ENCODE measurements around the gene PDLIM5.

PDLIM5 gene

DNA sequence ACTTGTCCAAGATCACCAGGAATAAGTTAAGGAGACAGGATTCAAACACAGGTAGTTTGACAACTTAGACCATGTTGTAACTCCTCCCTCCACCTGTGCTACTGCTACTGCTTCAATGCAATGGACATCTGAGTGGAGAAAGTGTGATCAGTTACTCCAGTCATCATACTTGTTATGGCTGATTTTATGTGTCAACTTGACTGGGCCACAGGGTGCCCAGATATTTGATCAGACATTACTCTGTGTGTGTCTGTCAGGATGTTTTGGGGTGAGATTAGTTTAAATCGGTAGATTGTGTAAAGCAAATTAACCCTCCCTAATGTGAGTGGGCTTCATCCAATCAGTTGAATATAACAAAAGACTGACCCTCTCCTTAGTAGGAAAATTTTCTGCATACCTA is 34.8 kb upstream of the PDLIM5 start:
- Histone ChIP-seq H3F3A (ENCODE audit: control insufficient read depth, insufficient read depth) (no peaks in the 10 kb centered on the region), H3K4me3 (ENCODE audit: low read length) (no peak overlapping the region), H3K79me2 (ENCODE audit: control insufficient read depth, low read length) (no peaks in the 10 kb centered on the region), H3K4me1 (ENCODE audit: control insufficient read depth, low read length) (no peaks in the 10 kb centered on the region), H3K9me2 (replicated peaks; ENCODE audit: control insufficient read depth, low read length) (no peaks in the 10 kb centered on the region), H3K27me3 (ENCODE audit: control insufficient read depth, low read length) (peaks cover 12% of the 10 kb centered on the region), H3K27ac (ENCODE audit: low read depth, low read length) (no peak overlapping the region), H3K4me2 (ENCODE audit: low read length) (no peak overlapping the region), H3K9me3 (ENCODE audit: control insufficient read depth, insufficient read depth, low read length) (no peaks in the 10 kb centered on the region), H4K20me1 (ENCODE audit: control insufficient read depth, insufficient read depth, low read depth, low read length) (no peaks in the 10 kb centered on the region), H3K36me3 (ENCODE audit: control insufficient read depth, low read length) (no peaks in the 10 kb centered on the region)
- TF ChIP-seq EZH2phosphoT487 (IDR thresholded peaks at IDR 0.05; ENCODE audit: borderline replicate concordance, low read length) = no peak
- TF ChIP-seq, protein P1, sequence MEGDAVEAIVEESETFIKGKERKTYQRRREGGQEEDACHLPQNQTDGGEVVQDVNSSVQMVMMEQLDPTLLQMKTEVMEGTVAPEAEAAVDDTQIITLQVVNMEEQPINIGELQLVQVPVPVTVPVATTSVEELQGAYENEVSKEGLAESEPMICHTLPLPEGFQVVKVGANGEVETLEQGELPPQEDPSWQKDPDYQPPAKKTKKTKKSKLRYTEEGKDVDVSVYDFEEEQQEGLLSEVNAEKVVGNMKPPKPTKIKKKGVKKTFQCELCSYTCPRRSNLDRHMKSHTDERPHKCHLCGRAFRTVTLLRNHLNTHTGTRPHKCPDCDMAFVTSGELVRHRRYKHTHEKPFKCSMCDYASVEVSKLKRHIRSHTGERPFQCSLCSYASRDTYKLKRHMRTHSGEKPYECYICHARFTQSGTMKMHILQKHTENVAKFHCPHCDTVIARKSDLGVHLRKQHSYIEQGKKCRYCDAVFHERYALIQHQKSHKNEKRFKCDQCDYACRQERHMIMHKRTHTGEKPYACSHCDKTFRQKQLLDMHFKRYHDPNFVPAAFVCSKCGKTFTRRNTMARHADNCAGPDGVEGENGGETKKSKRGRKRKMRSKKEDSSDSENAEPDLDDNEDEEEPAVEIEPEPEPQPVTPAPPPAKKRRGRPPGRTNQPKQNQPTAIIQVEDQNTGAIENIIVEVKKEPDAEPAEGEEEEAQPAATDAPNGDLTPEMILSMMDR (IDR thresholded peaks at IDR 0.05; ENCODE audit: low read depth, low read length, poor library complexity, severe bottlenecking) = no peak

- Histone ChIP-seq H3K79me2 (ENCODE audit: control insufficient read depth, low read length) (no peaks in the 10 kb centered on the region), H3K36me3 (ENCODE audit: control insufficient read depth, low read length) (no peaks in the 10 kb centered on the region), H3K4me1 (ENCODE audit: control insufficient read depth, low read length) (no peaks in the 10 kb centered on the region), H3K9me3 (ENCODE audit: control insufficient read depth, insufficient read depth, low read length) (no peaks in the 10 kb centered on the region), H3K9me2 (replicated peaks; ENCODE audit: control insufficient read depth, low read length) (no peaks in the 10 kb centered on the region; the same call in 1 of the 2 replicates), H3K4me3 (ENCODE audit: low read length) (no peak overlapping the region), H4K20me1 (ENCODE audit: control insufficient read depth, insufficient read depth, low read depth, low read length) (no peaks in the 10 kb centered on the region), H3F3A (ENCODE audit: control insufficient read depth, insufficient read depth) (no peaks in the 10 kb centered on the region), H3K4me2 (ENCODE audit: low read length) (no peak overlapping the region), H3K27ac (ENCODE audit: low read depth, low read length) (no peak overlapping the region), H3K27me3 (ENCODE audit: control insufficient read depth, low read length) (peaks cover 2% of the 10 kb centered on the region; the same call in 1 of the 2 replicates)
- TF ChIP-seq EZH2phosphoT487 (IDR thresholded peaks at IDR 0.05; ENCODE audit: borderline replicate concordance, low read length) = no peak
- TF ChIP-seq, protein P1 (IDR thresholded peaks at IDR 0.05; ENCODE audit: low read depth, low read length, poor library complexity, severe bottlenecking) = no peak
These were observed 32.2 kb upstream of the PDLIM5 start for GRCh38 chr4:94419549-94419948.

GRCh38 chr4:94419956-94420355 is 31.8 kb upstream of the PDLIM5 start:
- no peaks in the 10 kb centered on the region for H3K4me1 ChIP-seq (ENCODE audit: control insufficient read depth, low read length)
- no peak overlapping the region for H3K27ac ChIP-seq (ENCODE audit: low read depth, low read length)
- no peaks in the 10 kb centered on the region for H3F3A ChIP-seq (ENCODE audit: control insufficient read depth, insufficient read depth)
- H3K4me2 ChIP-seq (ENCODE audit: low read length) = no peak overlapping the region
- TF ChIP-seq EZH2phosphoT487 (IDR thresholded peaks at IDR 0.05; ENCODE audit: borderline replicate concordance, low read length) = no peak
- TF ChIP-seq, protein P1 (IDR thresholded peaks at IDR 0.05; ENCODE audit: low read depth, low read length, poor library complexity, severe bottlenecking) = no peak
- H3K79me2 ChIP-seq (ENCODE audit: control insufficient read depth, low read length) = no peaks in the 10 kb centered on the region
- H3K9me3 ChIP-seq (ENCODE audit: control insufficient read depth, insufficient read depth, low read length) = no peaks in the 10 kb centered on the region
- no peaks in the 10 kb centered on the region for H4K20me1 ChIP-seq (ENCODE audit: control insufficient read depth, insufficient read depth, low read depth, low read length)
- peaks cover 2% of the 10 kb centered on the region; the same call in 1 of the 2 replicates for H3K27me3 ChIP-seq (ENCODE audit: control insufficient read depth, low read length)
- no peaks in the 10 kb centered on the region; the same call in 1 of the 2 replicates for H3K9me2 ChIP-seq (replicated peaks; ENCODE audit: control insufficient read depth, low read length)
- H3K36me3 ChIP-seq (ENCODE audit: control insufficient read depth, low read length) = no peaks in the 10 kb centered on the region
- no peak overlapping the region for H3K4me3 ChIP-seq (ENCODE audit: low read length)
